ENCODE data around the gene DUSP18. TPM values are rescaled to one million over a fixed set of nuclear protein-coding genes. Genes with fewer than 3 reads are reported as not detected.

Gene DUSP18
- total and polyA plus RNA-seq, 7 experiments from 2014 or later: 7.4 to 18.5 (median 12.2) TPM

GRCh38 chr22:30648825-30649224 is 18.9 kb downstream of the DUSP18 start:
- ChIA-PET POLR2A (interaction anchor here (0.6 kb wide), 1 partner anchor 14 kb away, joined by 4 read pairs; no protein-coding TSS in a partner anchor), CTCF (no interaction called here)
- no peak for DNase-seq
- Mint-ChIP-seq H3K4me1 (peaks cover 0 to 41% (median 0%) of the 10 kb centered on the region in 7 donors), H3K4me3 (peak overlapping the region in 1 of 10 donors; percentile 21), H3K27me3 (no peaks in the 10 kb centered on the region), H3K36me3 (peaks cover 0 to 6% (median 3%) of the 10 kb centered on the region in 5 donors), H3K27ac (peak overlapping the region in 1 of 9 donors; percentile 87), H3K9me3 (no peaks in the 10 kb centered on the region)
- Histone ChIP-seq H3K36me3 (ENCODE audit: control insufficient read depth in 2 of 3, insufficient read depth in 3 of 3, low read length in 3 of 3) (no peaks in the 10 kb centered on the region), H3K27ac (ENCODE audit: low read depth, low read length) (no peak overlapping the region), H3K27me3 (ENCODE audit: control insufficient read depth in 2 of 2, insufficient read depth in 2 of 2, low read length in 2 of 2) (no peaks in the 10 kb centered on the region), H3K9me3 (ENCODE audit: control insufficient read depth in 2 of 3, low read length in 3 of 3) (no peaks in the 10 kb centered on the region), H3K4me1 (ENCODE audit: control insufficient read depth in 2 of 2, insufficient read depth in 2 of 2, low read length in 2 of 2) (no peaks in the 10 kb centered on the region), H3K4me3 (ENCODE audit: low read length) (no peak overlapping the region)
- ATAC-seq: no peak
- intact Hi-C loops (cut with micrococcal nuclease): loop anchor here (1.0 to 2.0 kb wide), 3 partner anchors 14 to 18 kb away; partner anchors contain the start of genes DUSP18 (in 1 of the 2) and SLC35E4 (in 1 of the 2)

- ATAC-seq: no peak
- intact Hi-C loops (cut with micrococcal nuclease): no loop called here
Measured at GRCh38 chr22:30647536-30647935, 20.1 kb downstream of the DUSP18 start.

DNA sequence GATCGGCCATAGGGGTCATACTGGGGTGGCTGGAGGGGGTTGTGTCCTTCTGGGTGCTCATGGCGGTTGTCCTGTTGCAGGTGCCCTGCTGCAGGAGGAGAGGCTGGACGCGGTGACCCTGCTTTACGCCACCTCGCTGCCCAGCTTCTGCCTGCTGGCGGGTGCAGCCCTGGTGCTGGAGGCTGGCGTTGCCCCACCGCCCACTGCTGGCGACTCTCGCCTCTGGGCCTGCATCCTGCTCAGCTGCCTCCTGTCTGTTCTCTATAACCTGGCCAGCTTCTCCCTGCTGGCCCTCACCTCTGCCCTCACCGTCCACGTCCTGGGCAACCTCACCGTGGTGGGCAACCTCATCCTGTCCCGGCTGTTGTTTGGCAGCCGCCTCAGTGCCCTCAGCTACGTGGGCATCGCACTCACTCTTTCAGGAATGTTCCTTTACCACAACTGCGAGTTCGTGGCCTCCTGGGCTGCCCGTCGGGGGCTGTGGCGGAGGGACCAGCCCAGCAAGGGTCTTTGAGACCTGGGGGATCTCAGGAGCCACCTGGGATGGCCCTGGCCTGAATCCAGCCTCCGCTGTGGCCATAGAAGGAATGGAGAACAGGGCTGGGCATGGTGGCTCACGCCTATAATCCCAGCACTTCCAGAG is 21.0 kb downstream of the DUSP18 start:
- POLR2A ChIA-PET: no interaction called here
- no peaks in the 10 kb centered on the region for H3K9me3 Mint-ChIP-seq

More at GRCh38 chr22:30647536-30647935, 20.1 kb downstream of the DUSP18 start:
- Histone ChIP-seq H3K9me3 (ENCODE audit: control insufficient read depth in 2 of 3, low read length in 3 of 3) (no peaks in the 10 kb centered on the region), H3K4me3 (ENCODE audit: low read length) (no peak overlapping the region), H3K27ac (ENCODE audit: low read depth, low read length) (no peak overlapping the region), H3K27me3 (ENCODE audit: control insufficient read depth in 2 of 2, insufficient read depth in 2 of 2, low read length in 2 of 2) (no peaks in the 10 kb centered on the region), H3K4me1 (ENCODE audit: control insufficient read depth in 2 of 2, insufficient read depth in 2 of 2, low read length in 2 of 2) (no peaks in the 10 kb centered on the region), H3K36me3 (ENCODE audit: control insufficient read depth in 2 of 3, insufficient read depth in 3 of 3, low read length in 3 of 3) (no peaks in the 10 kb centered on the region)
- Mint-ChIP-seq H3K27ac (no peak overlapping the region), H3K4me3 (no peak overlapping the region), H3K4me1 (peaks cover 0 to 47% (median 0%) of the 10 kb centered on the region in 7 donors), H3K36me3 (peaks cover 0 to 6% (median under 1%) of the 10 kb centered on the region in 5 donors), H3K27me3 (no peaks in the 10 kb centered on the region), H3K9me3 (no peaks in the 10 kb centered on the region)
- POLR2A ChIA-PET: no interaction called here
- CTCF ChIA-PET: interaction anchor here (0.6 kb wide), 1 partner anchor 9 kb away, joined by 6 read pairs; no protein-coding TSS in a partner anchor
- no peak for DNase-seq

DNA sequence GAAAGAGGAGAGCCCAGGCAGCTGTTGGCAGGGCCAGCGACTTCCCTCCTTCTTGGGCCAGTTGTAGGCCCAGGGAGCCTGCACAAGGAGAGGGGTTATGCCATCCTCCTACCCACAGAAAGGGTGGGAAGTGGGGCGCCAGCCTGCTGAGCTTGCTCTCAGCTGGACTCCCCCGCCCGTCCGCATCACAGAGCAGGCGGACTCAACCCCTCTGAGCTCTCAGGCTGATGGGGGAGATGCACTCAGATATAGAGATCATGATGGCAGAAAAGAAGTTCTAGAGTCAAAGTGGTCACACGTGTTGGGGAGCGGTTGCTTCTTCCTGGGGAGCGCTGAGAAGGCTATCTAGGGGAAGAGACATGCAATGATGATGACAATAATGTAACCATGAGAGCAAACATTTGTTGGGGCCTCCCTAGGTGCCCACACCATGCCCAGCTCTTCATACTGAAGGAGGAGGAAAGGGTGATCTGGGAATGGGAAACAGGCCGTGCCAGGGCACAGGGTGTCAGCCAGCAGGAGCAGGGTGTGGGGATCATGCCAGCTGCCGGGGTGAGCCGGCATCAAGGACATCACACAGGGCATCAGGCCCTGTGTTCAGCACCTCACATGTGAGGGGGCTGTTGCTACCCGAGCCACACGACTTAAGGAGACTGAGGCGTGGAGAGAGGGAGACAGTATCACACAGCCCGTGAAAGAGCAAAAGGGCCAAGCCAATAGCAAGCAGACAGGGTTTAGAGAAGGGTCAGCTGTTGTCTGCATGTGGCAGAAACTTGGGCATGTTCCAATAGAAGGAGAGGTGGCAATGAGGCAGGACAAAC is 24.4 kb downstream of the DUSP18 start:
- CTCF ChIA-PET: no interaction called here

More for the DNA sequence above, 21.0 kb downstream of the DUSP18 start:
- intact Hi-C loops (cut with micrococcal nuclease): no loop called here
- DNase-seq (no peak), ATAC-seq (no peak)
- H3K4me3 ChIP-seq (ENCODE audit: low read length): no peak overlapping the region
- Mint-ChIP-seq H3K27ac (peak overlapping the region in 1 of 9 donors; percentile 59), H3K27me3 (no peaks in the 10 kb centered on the region), H3K4me1 (peaks cover 0 to 38% (median 0%) of the 10 kb centered on the region in 7 donors), H3K4me3 (no peak overlapping the region), H3K36me3 (peaks cover 0 to 4% (median 0%) of the 10 kb centered on the region in 5 donors)
- H3K36me3 ChIP-seq (ENCODE audit: control insufficient read depth in 2 of 3, insufficient read depth in 3 of 3, low read length in 3 of 3): no peaks in the 10 kb centered on the region
- CTCF ChIA-PET: no interaction called here
- no peaks in the 10 kb centered on the region for H3K27me3 ChIP-seq (ENCODE audit: control insufficient read depth in 2 of 2, insufficient read depth in 2 of 2, low read length in 2 of 2)
- H3K27ac ChIP-seq (ENCODE audit: low read depth, low read length): no peak overlapping the region
- H3K4me1 ChIP-seq (ENCODE audit: control insufficient read depth in 2 of 2, insufficient read depth in 2 of 2, low read length in 2 of 2): no peaks in the 10 kb centered on the region
- no peaks in the 10 kb centered on the region for H3K9me3 ChIP-seq (ENCODE audit: control insufficient read depth in 2 of 3, low read length in 3 of 3)

GRCh38 chr22:30640839-30641430 is 26.7 kb downstream of the DUSP18 start:
- POLR2A ChIA-PET: interaction anchor here (1.3 kb wide), 1 partner anchor 26 kb away, joined by 3 read pairs; the partner anchor contains the start of gene DUSP18
- no peaks in the 10 kb centered on the region for H3K36me3 ChIP-seq (ENCODE audit: control insufficient read depth in 2 of 3, insufficient read depth in 3 of 3, low read length in 3 of 3)
- H3K27me3 ChIP-seq (ENCODE audit: control insufficient read depth in 2 of 2, insufficient read depth in 2 of 2, low read length in 2 of 2): no peaks in the 10 kb centered on the region
- H3K27me3 Mint-ChIP-seq: no peaks in the 10 kb centered on the region
- peaks cover 0 to 8% (median 4%) of the 10 kb centered on the region in 5 donors for H3K36me3 Mint-ChIP-seq
- DNase-seq: no peak
- ATAC-seq: no peak
- no peak overlapping the region for H3K27ac ChIP-seq (ENCODE audit: low read depth, low read length)
- peaks cover 12 to 16% of the 10 kb centered on the region in 2 donors for H3K4me1 ChIP-seq (ENCODE audit: control insufficient read depth in 2 of 2, insufficient read depth in 2 of 2, low read length in 2 of 2)
- no peak overlapping the region for H3K4me3 Mint-ChIP-seq
- H3K4me1 Mint-ChIP-seq: peaks cover 6 to 31% (median 14%) of the 10 kb centered on the region in 7 donors
- no peak overlapping the region for H3K27ac Mint-ChIP-seq
- no peaks in the 10 kb centered on the region for H3K9me3 ChIP-seq (ENCODE audit: control insufficient read depth in 2 of 3, low read length in 3 of 3)
- H3K4me3 ChIP-seq (ENCODE audit: low read length): no peak overlapping the region
- intact Hi-C loops (cut with micrococcal nuclease): no loop called here
- H3K9me3 Mint-ChIP-seq: peaks cover 0 to 4% (median 0%) of the 10 kb centered on the region in 11 donors
- CTCF ChIA-PET: no interaction called here

More for the DNA sequence above, 24.4 kb downstream of the DUSP18 start:
- Histone ChIP-seq H3K36me3 (ENCODE audit: control insufficient read depth in 2 of 3, insufficient read depth in 3 of 3, low read length in 3 of 3) (no peaks in the 10 kb centered on the region), H3K27ac (ENCODE audit: low read depth, low read length) (no peak overlapping the region), H3K9me3 (ENCODE audit: control insufficient read depth in 2 of 3, low read length in 3 of 3) (no peaks in the 10 kb centered on the region), H3K4me3 (ENCODE audit: low read length) (no peak overlapping the region), H3K27me3 (ENCODE audit: control insufficient read depth in 2 of 2, insufficient read depth in 2 of 2, low read length in 2 of 2) (no peaks in the 10 kb centered on the region), H3K4me1 (ENCODE audit: control insufficient read depth in 2 of 2, insufficient read depth in 2 of 2, low read length in 2 of 2) (no peaks in the 10 kb centered on the region)
- DNase-seq (no peak), ATAC-seq (no peak)
- POLR2A ChIA-PET: interaction anchor here (0.6 kb wide), 1 partner anchor 102 kb away, joined by 4 read pairs; no protein-coding TSS in a partner anchor
- intact Hi-C loops (cut with micrococcal nuclease): no loop called here
- peak overlapping the region in 4 of 9 donors; percentile 21 to 44 (median 33) for H3K27ac Mint-ChIP-seq
- H3K36me3 Mint-ChIP-seq: peaks cover 0 to 6% (median 4%) of the 10 kb centered on the region in 5 donors
- H3K4me3 Mint-ChIP-seq: peak overlapping the region in 1 of 10 donors; percentile 1
- no peaks in the 10 kb centered on the region for H3K27me3 Mint-ChIP-seq
- peaks cover 0 to 4% (median 0%) of the 10 kb centered on the region in 11 donors for H3K9me3 Mint-ChIP-seq
- peaks cover 0 to 21% (median 0%) of the 10 kb centered on the region in 7 donors for H3K4me1 Mint-ChIP-seq

DNA sequence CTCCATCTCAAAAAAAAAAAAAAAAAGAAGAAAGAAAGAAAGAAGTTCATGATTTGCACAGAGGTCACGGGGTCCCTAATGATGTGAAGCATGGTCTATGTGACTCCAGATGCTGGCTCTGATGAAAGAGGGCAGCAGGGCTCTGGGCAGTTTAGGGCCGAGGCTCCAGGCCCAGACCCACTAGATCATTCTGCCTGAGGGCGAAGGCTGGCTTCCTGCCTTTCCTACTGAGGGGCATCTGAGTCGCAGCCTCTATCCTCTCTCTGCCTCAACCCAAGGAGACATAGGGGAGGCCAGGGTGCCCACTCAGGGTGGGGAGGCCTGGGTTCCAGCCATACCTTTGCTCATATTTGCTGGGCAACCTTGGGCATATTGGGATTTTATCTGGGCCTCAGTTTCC is 27.3 kb downstream of the DUSP18 start:
- Mint-ChIP-seq H3K27me3 (no peaks in the 10 kb centered on the region), H3K9me3 (peaks cover 0 to 4% (median 0%) of the 10 kb centered on the region in 11 donors), H3K4me1 (peaks cover 6 to 32% (median 16%) of the 10 kb centered on the region in 7 donors), H3K27ac (no peak overlapping the region), H3K4me3 (no peak overlapping the region), H3K36me3 (peaks cover 0 to 8% (median 4%) of the 10 kb centered on the region in 5 donors)
- intact Hi-C loops (cut with micrococcal nuclease): no loop called here
- ATAC-seq: no peak
- H3K27ac ChIP-seq (ENCODE audit: low read depth, low read length): no peak overlapping the region
- ChIA-PET CTCF (no interaction called here), POLR2A (interaction anchor here (1.3 kb wide), 1 partner anchor 27 kb away, joined by 3 read pairs; the partner anchor contains the start of gene DUSP18)
- DNase-seq: no peak
- H3K27me3 ChIP-seq (ENCODE audit: control insufficient read depth in 2 of 2, insufficient read depth in 2 of 2, low read length in 2 of 2): no peaks in the 10 kb centered on the region
- no peaks in the 10 kb centered on the region for H3K9me3 ChIP-seq (ENCODE audit: control insufficient read depth in 2 of 3, low read length in 3 of 3)
- no peaks in the 10 kb centered on the region for H3K36me3 ChIP-seq (ENCODE audit: control insufficient read depth in 2 of 3, insufficient read depth in 3 of 3, low read length in 3 of 3)
- no peak overlapping the region for H3K4me3 ChIP-seq (ENCODE audit: low read length)
- peaks cover 12 to 17% of the 10 kb centered on the region in 2 donors for H3K4me1 ChIP-seq (ENCODE audit: control insufficient read depth in 2 of 2, insufficient read depth in 2 of 2, low read length in 2 of 2)

All from naive thymus-derived CD4-positive, alpha-beta T cell (primary cell).